K562 (cell line): ENCODE results near the gene UGT1A3. TPM values are rescaled to one million over a fixed set of nuclear protein-coding genes. Genes with fewer than 3 reads are reported as not detected.

Experiments used
- ATAC-seq: fragments of 200-7000 bp; cut with Tn5 transposase; 3 replicates; pipeline ENCODE4 v1.9.1; 2020; ENCODE audit warnings: moderate library complexity
- BruUV-seq: library from RNA; stranded (reverse); fragments of 400-500 nt; replicated peaks from 2 replicates; lab custom pipeline; 2021; lab: Mats Ljungman, UMichigan
- CTCF ChIA-PET: fragments of 300-600 bp; formaldehyde crosslinking; extraction: SDS; loops from one replicate; lab custom pipeline; 2021; ENCODE audit warnings: low intra/inter-chr PET ratio; lab: Yijun Ruan, JAX
- POLR2A ChIA-PET: fragments of 300-600, 350-650 bp; sonication (Branson Sonifier 250); formaldehyde crosslinking; extraction: SDS; loops from one replicate; lab custom pipeline; 2021; ENCODE audit warnings: antibody characterized with exemption, inconsistent platforms; lab: Yijun Ruan, JAX
- DNase-seq, 4 experiments: peaks; one replicate each; pipeline versions ENCODE4 v3.0.0 to v3.0.0-alpha.2; 2011 to 2018; ENCODE audit warnings: low spot score in 3 of 4, mixed read lengths in 3 of 4; ENCODE audit errors: extremely low read depth in 1 of 4
- FAIRE-seq: peaks from 2 replicates; lab custom pipeline; 2011; peaks lifted over from hg19 to GRCh38; lab: Jason Lieb, UNC
- H2AFZ ChIP-seq: 2 replicates; pipeline ENCODE4 v1.6.0; 2011; ENCODE audit warnings: low read depth, low read length, control low read depth, inconsistent platforms
- H3K27ac ChIP-seq: fragments of 200-600 bp; 3 replicates; pipeline ENCODE4 v1.8.0; 2011; ENCODE audit warnings: low read depth, mild to moderate bottlenecking, control low read depth, inconsistent platforms, low read length, moderate library complexity, mixed read lengths; ENCODE audit errors: extremely low read depth
- H3K27me3 ChIP-seq, 2 experiments: fragments of 300-600 bp in 1 of 2; 2 replicates in 1 of 2; 3 replicates in 1 of 2; pipeline versions ENCODE4 v1.6.0 to v1.8.0; 2011; ENCODE audit warnings: inconsistent platforms in 2 of 2, low read length in 2 of 2, mild to moderate bottlenecking in 1 of 2, mixed read lengths in 1 of 2, moderate library complexity in 1 of 2; ENCODE audit not compliant: control insufficient read depth in 2 of 2, insufficient read depth in 2 of 2
- H3K36me3 ChIP-seq: fragments of 300-600 bp; 3 replicates; pipeline ENCODE4 v1.8.0; 2011; ENCODE audit warnings: mild to moderate bottlenecking, low read length, inconsistent platforms; ENCODE audit not compliant: control insufficient read depth, insufficient read depth
- H3K4me1 ChIP-seq, 2 experiments: fragments of 200-600 bp in 1 of 2; replicated peaks in 1 of 2; 2 replicates in 1 of 2; 3 replicates in 1 of 2; pipeline versions ENCODE4 v1.5.1 to v1.8.0; 2011; ENCODE audit warnings: inconsistent platforms in 2 of 2, low read length in 2 of 2, mild to moderate bottlenecking in 1 of 2, mixed read lengths in 1 of 2, moderate library complexity in 1 of 2; ENCODE audit not compliant: control insufficient read depth in 2 of 2, insufficient read depth in 2 of 2
- H3K4me2 ChIP-seq: 2 replicates; pipeline ENCODE4 v1.6.1; 2011; ENCODE audit warnings: low read length, control low read depth, inconsistent platforms, mixed read lengths; ENCODE audit not compliant: insufficient read depth
- H3K4me3 ChIP-seq: fragments of 200-600 bp; sonication (generic), shearing (Covaris generic); 2 replicates; pipeline ENCODE4 v1.5.1; 2016; ENCODE audit warnings: control low read depth, inconsistent platforms
- H3K79me2 ChIP-seq: fragments of 200-600 bp; 3 replicates; pipeline ENCODE4 v1.8.0; 2011; ENCODE audit warnings: low read length, inconsistent platforms; ENCODE audit not compliant: control insufficient read depth, insufficient read depth
- H3K9ac ChIP-seq, 2 experiments: 2 replicates each; pipeline versions ENCODE4 v1.6.0 to v1.6.1; 2011; ENCODE audit warnings: low read depth in 2 of 2, low read length in 2 of 2, control low read depth in 1 of 2, inconsistent platforms in 1 of 2, mild to moderate bottlenecking in 1 of 2, mixed read lengths in 1 of 2; ENCODE audit not compliant: insufficient read depth in 1 of 2
- H3K9me1 ChIP-seq: one replicate; pipeline ENCODE4 v1.6.0; 2011; ENCODE audit warnings: inconsistent platforms, mild to moderate bottlenecking, low read length, moderate library complexity; ENCODE audit not compliant: control insufficient read depth, insufficient read depth
- H3K9me3 ChIP-seq: replicated peaks from 2 replicates; pipeline ENCODE4 v1.5.1; 2011; ENCODE audit warnings: low read depth, low read length, inconsistent platforms; ENCODE audit not compliant: control insufficient read depth, insufficient read depth
- H4K20me1 ChIP-seq: replicated peaks from 2 replicates; pipeline ENCODE4 v1.6.1; 2011; ENCODE audit warnings: low read length, inconsistent platforms, mixed read lengths; ENCODE audit not compliant: control insufficient read depth, insufficient read depth
- ATF4 ChIP-seq: fragments of 450-650 bp; formaldehyde crosslinking; IDR thresholded peaks from 2 replicates; pipeline ENCODE4 v1.4.0; 2022; ENCODE audit warnings: mild to moderate bottlenecking, moderate library complexity
- MBD1 ChIP-seq: fragments of 250-450 bp; sonication (Bioruptor Pico); IDR thresholded peaks from 2 replicates; pipeline ENCODE4 v1.8.0; 2022; ENCODE audit warnings: inconsistent platforms
- MTF1 ChIP-seq: fragments of 250-450 bp; sonication (Bioruptor Pico); IDR thresholded peaks from 2 replicates; pipeline ENCODE4 v1.9.0; 2021; ENCODE audit warnings: moderate library complexity, mild to moderate bottlenecking, inconsistent platforms, borderline replicate concordance
- NFE2 ChIP-seq: IDR thresholded peaks from 2 replicates; pipeline ENCODE4 v1.6.1; 2014; ENCODE audit warnings: antibody characterized with exemption, low read depth
- NKRF ChIP-seq: fragments of 450-650 bp; IDR thresholded peaks from 2 replicates; pipeline ENCODE4 v1.6.1; 2016; ENCODE audit warnings: borderline replicate concordance
- TBL1XR1 ChIP-seq, 2 experiments: IDR thresholded peaks; 2 replicates each; pipeline ENCODE4 v1.6.1; 2012; ENCODE audit warnings: improper control_type of control experiment in 2 of 2, low read length in 2 of 2, mild to moderate bottlenecking in 1 of 2
- ZNF717 ChIP-seq: fragments of 250-450 bp; sonication (Bioruptor Pico); IDR thresholded peaks from 2 replicates; pipeline ENCODE4 v1.5.0; 2021
- ZNF76 ChIP-seq: fragments of 250-450 bp; sonication (Bioruptor Pico); IDR thresholded peaks from 2 replicates; pipeline ENCODE4 v1.4.0; 2020; ENCODE audit warnings: mild to moderate bottlenecking, moderate library complexity, borderline replicate concordance
- WGBS: fragments of 100-300 bp; shearing (Covaris generic); methylation state at CpG from one replicate; pipeline ENCODE4 v1.1.6; 2016; ENCODE audit warnings: low coverage, mixed read lengths; ENCODE audit not compliant: insufficient coverage; ENCODE audit errors: missing lambda C conversion rate; 5-methylcytosine and 5-hydroxymethylcytosine counted together
- in situ Hi-C: fragments of 300-500 bp; cut with MboI; formaldehyde crosslinking; loops from 4 replicates; pipeline ENCODE4 v1.15.0; 2018; ENCODE audit warnings: inconsistent platforms, mixed read lengths
- intact Hi-C: fragments of 100-400 bp; cut with micrococcal nuclease; formaldehyde crosslinking; loops from 2 replicates; pipeline ENCODE4 v1.14.2; 2022
- polyA plus RNA-seq, 8 experiments: library from polyadenylated mRNA; depleted of rRNA in 4 of 8; stranded (reverse) in 5 of 8; unstranded in 3 of 8; fragments of >200 nt; fragmentation: Nextera tagmentation in 2 of 8; fragmentation: Illumina TruSeq in 1 of 8; extraction: Ambion mirVana in 2 of 8; extraction: Trizol in 1 of 8; gene quantifications; 2 replicates each; pipeline versions ENCODE4 v1.2.1 to v1.2.3, GENCODE V29; 2011 to 2014; ENCODE audit warnings: inconsistent platforms in 1 of 8, missing spikeins in 1 of 8
- total RNA-seq, 7 experiments: library from RNA; depleted of rRNA in 6 of 7; stranded (reverse); fragments of >200 nt in 6 of 7; fragmentation: Illumina TruSeq in 2 of 7; extraction: Trizol in 2 of 7; gene quantifications; 2 replicates each; pipeline versions ENCODE4 v1.2.1 to v1.2.3, GENCODE V29; 2011 to 2021; ENCODE audit warnings: low replicate concordance in 1 of 7

UGT1A3 gene
- total and polyA plus RNA-seq, 9 of the 15 experiments (the other 6 are each of a cell fraction or from before 2014, with no cell fraction given), result not detected

GRCh38 chr2:233819884-233820773 is 91.3 kb downstream of the UGT1A3 start:
- H4K20me1 ChIP-seq, result no peaks in the 10 kb centered on the region; the same call in 1 of the 2 replicates
- FAIRE-seq, result no peak
- TF ChIP-seq ATF4 (CRISPR knock-in tag), result no peak
- TF ChIP-seq MBD1 (CRISPR knock-in tag), result no peak
- no peak for TF ChIP-seq NFE2
- TF ChIP-seq TBL1XR1 (IDR thresholded peaks at IDR 0.05; ENCODE audit: low read length in 2 of 2), result no peak
- no peak for TF ChIP-seq ZNF76 (CRISPR knock-in tag)
- TF ChIP-seq NKRF, result no peak
- no peak for TF ChIP-seq ZNF717 (CRISPR knock-in tag)
- no peak for TF ChIP-seq MTF1
- TF ChIP-seq, all 486 proteins: peak for 0
- peaks cover 2 to 62% of the 10 kb centered on the region in 2 experiments; a peak in 4 of 5 replicates for H3K27me3 ChIP-seq
- in situ Hi-C loops, result no loop called here
- CTCF ChIA-PET, result no interaction called here
- H3K27ac ChIP-seq, result no peak overlapping the region
- intact Hi-C loops, result no loop called here
- H3K36me3 ChIP-seq, result no peaks in the 10 kb centered on the region
- no peak overlapping the region for H3K4me2 ChIP-seq
- H3K79me2 ChIP-seq, result no peaks in the 10 kb centered on the region
- 4% methylated on average over 12 of the region's 18 CpGs for WGBS
- ATAC-seq, result no peak
- BruUV-seq, result no TSS peak
- no peak overlapping the region for H2AFZ ChIP-seq
- H3K4me1 ChIP-seq, result no peaks in the 10 kb centered on the region; a peak in 1 of 5 replicates
- no peak overlapping the region for H3K4me3 ChIP-seq
- H3K9me1 ChIP-seq, result no peaks in the 10 kb centered on the region
- POLR2A ChIA-PET, result interaction anchor here (0.6 kb wide), 1 partner anchor 58 kb away, joined by 3 read pairs; no protein-coding TSS in a partner anchor
- H3K9me3 ChIP-seq, result no peaks in the 10 kb centered on the region
- no peak for DNase-seq
- H3K9ac ChIP-seq, result no peak overlapping the region
